LNCaP clone FGC (cell line): ENCODE data around the gene PTPRQ.
A peak's percentile ranks its signal among the peaks of the same experiment; 100 is the strongest.

Experiments
- DNase-seq: peaks from one replicate; pipeline ENCODE4 v3.0.0-alpha.2; 2011; ENCODE audit warnings: low read depth
- H3K4me3 ChIP-seq: 2 replicates; pipeline ENCODE4 v1.5.1; 2011; ENCODE audit warnings: mild to moderate bottlenecking, low read depth, low read length, control low read depth
- TF ChIP-seq, protein P1 (sequence below): IDR thresholded peaks from 2 replicates; pipeline ENCODE4 v1.5.1; 2012; ENCODE audit warnings: mild to moderate bottlenecking; ENCODE audit not compliant: control insufficient read depth, insufficient read depth; ENCODE audit errors: extremely low read depth

The PTPRQ gene

DNA sequence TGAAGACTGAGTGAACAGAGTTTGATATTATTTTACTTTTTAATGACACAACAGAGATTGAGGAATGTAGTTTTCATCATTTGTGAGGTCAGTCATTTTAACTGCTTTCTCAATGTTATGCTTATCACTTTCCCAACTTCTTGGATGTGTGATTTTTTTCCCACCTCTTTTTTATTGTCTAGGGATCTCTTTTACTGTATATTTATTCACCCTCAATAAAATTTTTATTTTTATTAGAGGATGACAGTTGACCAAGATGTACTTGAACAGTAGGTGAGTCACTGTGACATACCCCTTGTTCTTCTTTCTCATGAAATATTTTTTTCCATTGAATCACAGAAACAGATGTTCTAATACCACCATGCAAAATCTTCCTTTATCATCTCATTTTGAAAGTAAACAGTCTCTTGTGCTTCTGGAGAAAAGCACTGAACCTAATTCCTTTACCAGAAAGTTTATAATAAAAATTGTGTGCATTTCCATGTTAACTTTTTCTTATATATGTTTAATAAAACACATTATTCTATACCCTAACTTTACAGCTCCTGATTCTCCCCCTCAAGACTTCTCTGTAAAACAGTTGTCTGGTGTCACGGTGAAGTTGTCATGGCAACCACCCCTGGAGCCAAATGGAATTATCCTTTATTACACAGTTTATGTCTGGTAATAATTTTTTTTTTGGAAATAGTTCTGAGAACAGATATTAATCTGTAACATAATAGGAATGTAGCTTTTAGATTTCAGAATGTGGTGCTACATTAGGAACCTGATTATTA lies 65.9 kb downstream of the PTPRQ start:
- TF ChIP-seq, protein P1, sequence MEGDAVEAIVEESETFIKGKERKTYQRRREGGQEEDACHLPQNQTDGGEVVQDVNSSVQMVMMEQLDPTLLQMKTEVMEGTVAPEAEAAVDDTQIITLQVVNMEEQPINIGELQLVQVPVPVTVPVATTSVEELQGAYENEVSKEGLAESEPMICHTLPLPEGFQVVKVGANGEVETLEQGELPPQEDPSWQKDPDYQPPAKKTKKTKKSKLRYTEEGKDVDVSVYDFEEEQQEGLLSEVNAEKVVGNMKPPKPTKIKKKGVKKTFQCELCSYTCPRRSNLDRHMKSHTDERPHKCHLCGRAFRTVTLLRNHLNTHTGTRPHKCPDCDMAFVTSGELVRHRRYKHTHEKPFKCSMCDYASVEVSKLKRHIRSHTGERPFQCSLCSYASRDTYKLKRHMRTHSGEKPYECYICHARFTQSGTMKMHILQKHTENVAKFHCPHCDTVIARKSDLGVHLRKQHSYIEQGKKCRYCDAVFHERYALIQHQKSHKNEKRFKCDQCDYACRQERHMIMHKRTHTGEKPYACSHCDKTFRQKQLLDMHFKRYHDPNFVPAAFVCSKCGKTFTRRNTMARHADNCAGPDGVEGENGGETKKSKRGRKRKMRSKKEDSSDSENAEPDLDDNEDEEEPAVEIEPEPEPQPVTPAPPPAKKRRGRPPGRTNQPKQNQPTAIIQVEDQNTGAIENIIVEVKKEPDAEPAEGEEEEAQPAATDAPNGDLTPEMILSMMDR = no peak
- no peak overlapping the region for H3K4me3 ChIP-seq
- DNase-seq = peak; percentile 47

DNA sequence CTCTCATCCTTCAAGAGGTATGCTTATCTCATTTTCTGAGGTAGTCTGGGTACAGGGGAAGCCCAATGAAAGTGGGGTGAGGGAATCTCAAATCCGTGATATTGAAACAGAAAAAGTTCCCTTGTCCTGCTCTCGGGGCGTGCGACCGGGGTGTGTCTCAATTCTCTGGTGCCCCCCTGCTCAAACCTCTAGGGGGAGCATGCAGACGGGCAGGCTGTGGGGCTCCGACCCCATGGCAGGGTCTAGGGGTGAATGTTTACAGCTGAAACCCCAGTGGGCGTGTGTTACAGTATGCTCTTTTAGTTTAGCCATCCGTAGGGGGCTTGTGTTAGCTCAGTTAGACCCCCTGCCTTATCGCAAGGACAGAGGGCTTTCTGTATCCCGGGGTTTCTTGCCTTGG lies 68.7 kb downstream of the PTPRQ start:
- TF ChIP-seq, protein P1 = no peak
- H3K4me3 ChIP-seq = no peak overlapping the region
- DNase-seq = no peak

DNA sequence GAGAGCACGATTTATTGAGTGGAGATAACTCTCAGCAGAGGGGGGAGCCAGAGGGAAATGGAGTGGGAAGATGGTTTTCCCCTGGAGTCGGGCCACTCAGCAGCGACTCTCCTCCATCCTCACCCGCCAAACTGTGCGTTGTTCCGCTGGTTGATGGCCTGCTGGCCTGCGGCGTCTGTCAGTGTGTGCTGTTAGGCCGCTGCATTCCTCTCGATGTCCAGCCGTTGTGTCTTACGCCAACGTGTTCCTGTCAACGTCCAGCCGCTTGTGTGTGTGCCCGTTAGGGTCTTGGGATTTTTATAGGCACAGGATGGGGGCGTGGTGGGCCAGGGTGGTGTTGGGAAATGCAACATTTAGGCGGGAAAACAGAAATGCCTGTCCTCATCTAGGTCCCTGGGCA lies 69.2 kb downstream of the PTPRQ start:
- DNase-seq = no peak
- H3K4me3 ChIP-seq = no peak overlapping the region
- TF ChIP-seq, protein P1 = no peak

DNA sequence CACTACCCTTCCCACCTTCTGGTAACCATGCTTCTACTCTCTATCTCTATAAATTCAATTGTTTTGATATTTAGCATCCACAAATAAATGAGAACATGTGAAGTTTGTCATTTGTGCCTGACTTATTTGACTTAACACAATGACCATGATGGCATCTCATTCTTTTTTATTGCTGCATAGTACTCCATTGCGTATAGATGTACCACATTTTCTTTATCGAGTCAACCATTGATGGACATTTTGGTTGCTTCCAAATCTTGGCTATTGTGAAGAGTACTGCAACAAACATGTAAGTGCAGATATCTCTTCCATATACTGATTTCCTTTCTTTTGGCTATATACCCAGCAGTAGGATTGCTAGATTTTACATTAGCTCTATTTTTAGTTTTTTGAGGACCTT lies 73.6 kb downstream of the PTPRQ start:
- TF ChIP-seq, protein P1 = no peak
- no peak overlapping the region for H3K4me3 ChIP-seq
- DNase-seq = no peak

DNA sequence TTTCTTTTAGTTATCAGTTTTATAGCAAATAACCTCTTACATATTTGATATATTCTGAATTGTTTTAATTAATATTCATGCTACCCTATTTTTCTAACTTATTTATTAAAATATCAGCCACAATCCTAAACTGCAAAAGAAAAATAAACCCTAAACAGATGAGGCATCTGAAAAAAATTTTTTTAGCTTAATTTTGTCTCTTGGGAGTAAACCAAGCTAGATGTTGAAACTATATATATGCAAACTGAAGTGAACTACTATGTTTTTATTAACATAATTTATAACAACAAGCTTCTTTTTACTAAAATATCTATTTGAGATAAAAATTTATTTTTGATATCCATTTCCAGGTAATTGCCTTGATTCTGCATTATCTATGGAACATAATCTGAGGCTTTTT lies 87.6 kb downstream of the PTPRQ start:
- DNase-seq = no peak
- TF ChIP-seq, protein P1 = no peak
- no peak overlapping the region for H3K4me3 ChIP-seq

DNA sequence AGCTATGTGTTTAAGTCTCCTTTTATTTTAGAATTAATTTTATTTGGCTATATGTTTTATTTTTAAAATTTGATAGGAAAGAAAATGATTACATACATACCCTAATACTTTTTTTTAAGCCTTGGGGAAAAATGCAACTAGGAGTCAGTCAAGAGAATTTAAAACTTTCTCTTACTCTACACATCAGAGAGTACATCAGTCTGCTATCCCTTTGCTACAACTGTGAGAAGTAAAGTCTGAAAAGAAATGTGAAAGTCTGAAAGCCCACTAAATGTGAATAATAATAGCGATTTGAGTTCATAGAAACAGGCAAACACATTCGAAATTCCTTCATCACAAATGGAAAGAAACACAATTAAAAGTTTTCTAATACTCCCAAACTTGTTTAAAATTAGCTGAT lies 95.0 kb downstream of the PTPRQ start:
- TF ChIP-seq, protein P1 = no peak
- no peak overlapping the region for H3K4me3 ChIP-seq
- no peak for DNase-seq

DNA sequence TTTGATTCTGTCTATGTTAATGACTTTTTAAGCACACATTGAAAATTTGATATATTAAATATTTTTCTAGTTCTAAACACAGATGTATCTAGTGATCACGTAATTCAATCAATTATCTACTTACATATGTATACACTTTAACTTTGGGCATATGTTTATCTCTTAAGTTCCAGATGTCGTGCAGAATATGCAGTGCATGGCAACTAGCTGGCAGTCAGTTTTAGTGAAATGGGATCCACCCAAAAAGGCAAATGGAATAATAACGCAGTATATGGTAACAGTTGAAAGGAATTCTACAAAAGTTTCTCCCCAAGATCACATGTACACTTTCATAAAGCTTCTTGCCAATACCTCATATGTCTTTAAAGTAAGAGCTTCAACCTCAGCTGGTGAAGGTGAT lies 105.3 kb downstream of the PTPRQ start:
- H3K4me3 ChIP-seq = no peak overlapping the region
- no peak for DNase-seq
- TF ChIP-seq, protein P1 = no peak
